K562 (cell line): Measurements from ENCODE around the gene RRM2. TPM values are rescaled to one million over a fixed set of nuclear protein-coding genes. Genes with fewer than 3 reads are reported as not detected.

Experiments used
- ATAC-seq: fragments of 200-7000 bp; cut with Tn5 transposase; 3 replicates; pipeline ENCODE4 v1.9.1; 2020; ENCODE audit warnings: moderate library complexity
- BruUV-seq: library from RNA; stranded (reverse); fragments of 400-500 nt; replicated peaks from 2 replicates; lab custom pipeline; 2021; lab: Mats Ljungman, UMichigan
- CTCF ChIA-PET: fragments of 300-600 bp; formaldehyde crosslinking; extraction: SDS; loops from one replicate; lab custom pipeline; 2021; ENCODE audit warnings: low intra/inter-chr PET ratio; lab: Yijun Ruan, JAX
- POLR2A ChIA-PET: fragments of 300-600, 350-650 bp; sonication (Branson Sonifier 250); formaldehyde crosslinking; extraction: SDS; loops from one replicate; lab custom pipeline; 2021; ENCODE audit warnings: antibody characterized with exemption, inconsistent platforms; lab: Yijun Ruan, JAX
- DNase-seq, 4 experiments: peaks; one replicate each; pipeline versions ENCODE4 v3.0.0 to v3.0.0-alpha.2; 2011 to 2018; ENCODE audit warnings: low spot score in 3 of 4, mixed read lengths in 3 of 4; ENCODE audit errors: extremely low read depth in 1 of 4
- FAIRE-seq: peaks from 2 replicates; lab custom pipeline; 2011; peaks lifted over from hg19 to GRCh38; lab: Jason Lieb, UNC
- H2AFZ ChIP-seq: 2 replicates; pipeline ENCODE4 v1.6.0; 2011; ENCODE audit warnings: low read depth, low read length, control low read depth, inconsistent platforms
- H3K27ac ChIP-seq: fragments of 200-600 bp; 3 replicates; pipeline ENCODE4 v1.8.0; 2011; ENCODE audit warnings: low read depth, mild to moderate bottlenecking, control low read depth, inconsistent platforms, low read length, moderate library complexity, mixed read lengths; ENCODE audit errors: extremely low read depth
- H3K27me3 ChIP-seq, 2 experiments: fragments of 300-600 bp in 1 of 2; 2 replicates in 1 of 2; 3 replicates in 1 of 2; pipeline versions ENCODE4 v1.6.0 to v1.8.0; 2011; ENCODE audit warnings: inconsistent platforms in 2 of 2, low read length in 2 of 2, mild to moderate bottlenecking in 1 of 2, mixed read lengths in 1 of 2, moderate library complexity in 1 of 2; ENCODE audit not compliant: control insufficient read depth in 2 of 2, insufficient read depth in 2 of 2
- H3K36me3 ChIP-seq: fragments of 300-600 bp; 3 replicates; pipeline ENCODE4 v1.8.0; 2011; ENCODE audit warnings: mild to moderate bottlenecking, low read length, inconsistent platforms; ENCODE audit not compliant: control insufficient read depth, insufficient read depth
- H3K4me1 ChIP-seq, 2 experiments: fragments of 200-600 bp in 1 of 2; replicated peaks in 1 of 2; 2 replicates in 1 of 2; 3 replicates in 1 of 2; pipeline versions ENCODE4 v1.5.1 to v1.8.0; 2011; ENCODE audit warnings: inconsistent platforms in 2 of 2, low read length in 2 of 2, mild to moderate bottlenecking in 1 of 2, mixed read lengths in 1 of 2, moderate library complexity in 1 of 2; ENCODE audit not compliant: control insufficient read depth in 2 of 2, insufficient read depth in 2 of 2
- H3K4me2 ChIP-seq: 2 replicates; pipeline ENCODE4 v1.6.1; 2011; ENCODE audit warnings: low read length, control low read depth, inconsistent platforms, mixed read lengths; ENCODE audit not compliant: insufficient read depth
- H3K4me3 ChIP-seq: fragments of 200-600 bp; sonication (generic), shearing (Covaris generic); 2 replicates; pipeline ENCODE4 v1.5.1; 2016; ENCODE audit warnings: control low read depth, inconsistent platforms
- H3K79me2 ChIP-seq: fragments of 200-600 bp; 3 replicates; pipeline ENCODE4 v1.8.0; 2011; ENCODE audit warnings: low read length, inconsistent platforms; ENCODE audit not compliant: control insufficient read depth, insufficient read depth
- H3K9ac ChIP-seq, 2 experiments: 2 replicates each; pipeline versions ENCODE4 v1.6.0 to v1.6.1; 2011; ENCODE audit warnings: low read depth in 2 of 2, low read length in 2 of 2, control low read depth in 1 of 2, inconsistent platforms in 1 of 2, mild to moderate bottlenecking in 1 of 2, mixed read lengths in 1 of 2; ENCODE audit not compliant: insufficient read depth in 1 of 2
- H3K9me1 ChIP-seq: one replicate; pipeline ENCODE4 v1.6.0; 2011; ENCODE audit warnings: inconsistent platforms, mild to moderate bottlenecking, low read length, moderate library complexity; ENCODE audit not compliant: control insufficient read depth, insufficient read depth
- H3K9me3 ChIP-seq: replicated peaks from 2 replicates; pipeline ENCODE4 v1.5.1; 2011; ENCODE audit warnings: low read depth, low read length, inconsistent platforms; ENCODE audit not compliant: control insufficient read depth, insufficient read depth
- H4K20me1 ChIP-seq: replicated peaks from 2 replicates; pipeline ENCODE4 v1.6.1; 2011; ENCODE audit warnings: low read length, inconsistent platforms, mixed read lengths; ENCODE audit not compliant: control insufficient read depth, insufficient read depth
- MTF1 ChIP-seq: fragments of 250-450 bp; sonication (Bioruptor Pico); IDR thresholded peaks from 2 replicates; pipeline ENCODE4 v1.9.0; 2021; ENCODE audit warnings: moderate library complexity, mild to moderate bottlenecking, inconsistent platforms, borderline replicate concordance
- NRF1 ChIP-seq, 2 experiments: fragments of 450-650 bp; IDR thresholded peaks in 1 of 2; conservative IDR thresholded peaks in 1 of 2; 2 replicates each; pipeline ENCODE4 v1.6.1; 2014; ENCODE audit warnings: mild to moderate bottlenecking in 2 of 2
- RBM22 ChIP-seq: fragments of 200-400 bp; formaldehyde crosslinking; IDR thresholded peaks from 2 replicates; pipeline ENCODE4 v1.6.1; 2018; ENCODE audit warnings: low read length, low read depth; ENCODE audit not compliant: poor library complexity, severe bottlenecking
- SMARCB1 ChIP-seq: IDR thresholded peaks from 2 replicates; pipeline ENCODE4 v1.6.1; 2011; ENCODE audit warnings: improper control_type of control experiment, low read depth; ENCODE audit not compliant: insufficient read length
- TRIM28 ChIP-seq: fragments of 450-650 bp; IDR thresholded peaks from 2 replicates; pipeline ENCODE4 v1.6.1; 2017
- WGBS: fragments of 100-300 bp; shearing (Covaris generic); methylation state at CpG from one replicate; pipeline ENCODE4 v1.1.6; 2016; ENCODE audit warnings: low coverage, mixed read lengths; ENCODE audit not compliant: insufficient coverage; ENCODE audit errors: missing lambda C conversion rate; 5-methylcytosine and 5-hydroxymethylcytosine counted together
- in situ Hi-C: fragments of 300-500 bp; cut with MboI; formaldehyde crosslinking; loops from 4 replicates; pipeline ENCODE4 v1.15.0; 2018; ENCODE audit warnings: inconsistent platforms, mixed read lengths
- intact Hi-C: fragments of 100-400 bp; cut with micrococcal nuclease; formaldehyde crosslinking; loops from 2 replicates; pipeline ENCODE4 v1.14.2; 2022
- polyA plus RNA-seq, 8 experiments: library from polyadenylated mRNA; depleted of rRNA in 4 of 8; stranded (reverse) in 5 of 8; unstranded in 3 of 8; fragments of >200 nt; fragmentation: Nextera tagmentation in 2 of 8; fragmentation: Illumina TruSeq in 1 of 8; extraction: Ambion mirVana in 2 of 8; extraction: Trizol in 1 of 8; gene quantifications; 2 replicates each; pipeline versions ENCODE4 v1.2.1 to v1.2.3, GENCODE V29; 2011 to 2014; ENCODE audit warnings: inconsistent platforms in 1 of 8, missing spikeins in 1 of 8
- total RNA-seq, 7 experiments: library from RNA; depleted of rRNA in 6 of 7; stranded (reverse); fragments of >200 nt in 6 of 7; fragmentation: Illumina TruSeq in 2 of 7; extraction: Trizol in 2 of 7; gene quantifications; 2 replicates each; pipeline versions ENCODE4 v1.2.1 to v1.2.3, GENCODE V29; 2011 to 2021; ENCODE audit warnings: low replicate concordance in 1 of 7
- TF ChIP-seq, protein P1 (sequence below): sonication (generic); IDR thresholded peaks from 2 replicates; pipeline ENCODE4 v1.6.1; 2016
- TF ChIP-seq, protein P2 (sequence below): sonication (generic); formaldehyde crosslinking; IDR thresholded peaks from 2 replicates; pipeline ENCODE4 v1.8.1; 2023; ENCODE audit warnings: mild to moderate bottlenecking, missing genetic modification reagents
- TF ChIP-seq, protein P3 (sequence below): sonication (generic); formaldehyde crosslinking; IDR thresholded peaks from 2 replicates; pipeline ENCODE4 v1.4.0; 2020; ENCODE audit warnings: mild to moderate bottlenecking, missing genetic modification reagents
- TF ChIP-seq, protein P4 (sequence below): fragments of 250-450 bp; sonication (Bioruptor Pico); IDR thresholded peaks from 2 replicates; pipeline ENCODE4 v1.5.0; 2021
- TF ChIP-seq, protein P5 (sequence below): IDR thresholded peaks from 3 replicates; pipeline ENCODE4 v1.6.1; 2011; ENCODE audit warnings: borderline replicate concordance, mild to moderate bottlenecking; ENCODE audit not compliant: insufficient read length, insufficient read depth
- TF ChIP-seq, protein P6 (sequence below): sonication (generic); formaldehyde crosslinking; IDR thresholded peaks from 2 replicates; pipeline ENCODE4 v1.8.0; 2022; ENCODE audit warnings: missing genetic modification reagents, mild to moderate bottlenecking, moderate library complexity, borderline replicate concordance

Gene RRM2
- total and polyA plus RNA-seq, 9 of the 15 experiments (the other 6 are each of a cell fraction or from before 2014, with no cell fraction given): 50.1 to 244 (median 128) TPM

DNA sequence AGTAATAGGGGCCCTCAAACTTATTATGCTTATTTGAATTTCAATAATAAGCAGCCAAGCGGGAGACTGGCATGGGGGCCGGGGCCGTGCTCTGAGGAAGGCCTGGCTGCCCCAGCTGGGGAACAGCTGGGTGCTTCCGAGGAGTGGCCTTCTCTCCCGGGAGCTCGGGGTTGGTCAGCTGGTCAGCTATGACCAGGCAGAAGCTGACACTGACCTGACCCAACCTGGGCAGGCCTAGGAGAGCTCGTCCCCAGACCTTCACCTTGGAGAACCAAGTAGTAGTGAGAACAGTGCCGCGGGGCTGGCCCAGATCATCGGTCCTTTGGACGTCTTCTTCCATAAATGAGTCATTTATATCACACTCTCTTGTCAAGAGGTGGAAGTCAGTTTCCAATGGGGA, 36.1 kb downstream of the RRM2 start:
- ChIA-PET POLR2A (interaction anchor here (0.7 to 1.8 kb wide), 4 partner anchors 13 to 970 kb away, joined by 3 to 4 read pairs (median 4); no protein-coding TSS in a partner anchor), CTCF (no interaction called here)
- BruUV-seq: no TSS peak
- Histone ChIP-seq H3K9ac (no peak overlapping the region), H3K9me1 (no peaks in the 10 kb centered on the region), H3K27ac (no peak overlapping the region), H3K79me2 (no peaks in the 10 kb centered on the region), H3K27me3 (no peaks in the 10 kb centered on the region), H3K9me3 (no peaks in the 10 kb centered on the region), H2AFZ (no peak overlapping the region), H3K4me2 (no peak overlapping the region), H3K4me3 (no peak overlapping the region), H3K36me3 (peaks cover 31% of the 10 kb centered on the region; the same call in 2 of the 3 replicates), H4K20me1 (no peaks in the 10 kb centered on the region), H3K4me1 (peaks cover 0 to 20% of the 10 kb centered on the region in 2 experiments; a peak in 1 of 5 replicates)
- ATAC-seq (no peak), DNase-seq (no peak), FAIRE-seq (no peak)
- WGBS: 57% methylated on average over 6 of the region's 11 CpGs
- in situ Hi-C loops: no loop called here
- intact Hi-C loops: no loop called here
- no peak for TF ChIP-seq SMARCB1
- TF ChIP-seq, protein P1, sequence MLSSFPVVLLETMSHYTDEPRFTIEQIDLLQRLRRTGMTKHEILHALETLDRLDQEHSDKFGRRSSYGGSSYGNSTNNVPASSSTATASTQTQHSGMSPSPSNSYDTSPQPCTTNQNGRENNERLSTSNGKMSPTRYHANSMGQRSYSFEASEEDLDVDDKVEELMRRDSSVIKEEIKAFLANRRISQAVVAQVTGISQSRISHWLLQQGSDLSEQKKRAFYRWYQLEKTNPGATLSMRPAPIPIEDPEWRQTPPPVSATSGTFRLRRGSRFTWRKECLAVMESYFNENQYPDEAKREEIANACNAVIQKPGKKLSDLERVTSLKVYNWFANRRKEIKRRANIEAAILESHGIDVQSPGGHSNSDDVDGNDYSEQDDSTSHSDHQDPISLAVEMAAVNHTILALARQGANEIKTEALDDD: no peak
- no peak for TF ChIP-seq MTF1 (CRISPR knock-in tag)
- TF ChIP-seq, protein P2, sequence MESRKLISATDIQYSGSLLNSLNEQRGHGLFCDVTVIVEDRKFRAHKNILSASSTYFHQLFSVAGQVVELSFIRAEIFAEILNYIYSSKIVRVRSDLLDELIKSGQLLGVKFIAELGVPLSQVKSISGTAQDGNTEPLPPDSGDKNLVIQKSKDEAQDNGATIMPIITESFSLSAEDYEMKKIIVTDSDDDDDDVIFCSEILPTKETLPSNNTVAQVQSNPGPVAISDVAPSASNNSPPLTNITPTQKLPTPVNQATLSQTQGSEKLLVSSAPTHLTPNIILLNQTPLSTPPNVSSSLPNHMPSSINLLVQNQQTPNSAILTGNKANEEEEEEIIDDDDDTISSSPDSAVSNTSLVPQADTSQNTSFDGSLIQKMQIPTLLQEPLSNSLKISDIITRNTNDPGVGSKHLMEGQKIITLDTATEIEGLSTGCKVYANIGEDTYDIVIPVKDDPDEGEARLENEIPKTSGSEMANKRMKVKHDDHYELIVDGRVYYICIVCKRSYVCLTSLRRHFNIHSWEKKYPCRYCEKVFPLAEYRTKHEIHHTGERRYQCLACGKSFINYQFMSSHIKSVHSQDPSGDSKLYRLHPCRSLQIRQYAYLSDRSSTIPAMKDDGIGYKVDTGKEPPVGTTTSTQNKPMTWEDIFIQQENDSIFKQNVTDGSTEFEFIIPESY (CRISPR knock-in tag): no peak
- TF ChIP-seq, protein P3, sequence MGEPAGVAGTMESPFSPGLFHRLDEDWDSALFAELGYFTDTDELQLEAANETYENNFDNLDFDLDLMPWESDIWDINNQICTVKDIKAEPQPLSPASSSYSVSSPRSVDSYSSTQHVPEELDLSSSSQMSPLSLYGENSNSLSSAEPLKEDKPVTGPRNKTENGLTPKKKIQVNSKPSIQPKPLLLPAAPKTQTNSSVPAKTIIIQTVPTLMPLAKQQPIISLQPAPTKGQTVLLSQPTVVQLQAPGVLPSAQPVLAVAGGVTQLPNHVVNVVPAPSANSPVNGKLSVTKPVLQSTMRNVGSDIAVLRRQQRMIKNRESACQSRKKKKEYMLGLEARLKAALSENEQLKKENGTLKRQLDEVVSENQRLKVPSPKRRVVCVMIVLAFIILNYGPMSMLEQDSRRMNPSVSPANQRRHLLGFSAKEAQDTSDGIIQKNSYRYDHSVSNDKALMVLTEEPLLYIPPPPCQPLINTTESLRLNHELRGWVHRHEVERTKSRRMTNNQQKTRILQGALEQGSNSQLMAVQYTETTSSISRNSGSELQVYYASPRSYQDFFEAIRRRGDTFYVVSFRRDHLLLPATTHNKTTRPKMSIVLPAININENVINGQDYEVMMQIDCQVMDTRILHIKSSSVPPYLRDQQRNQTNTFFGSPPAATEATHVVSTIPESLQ (CRISPR knock-in tag): no peak
- TF ChIP-seq, protein P4, sequence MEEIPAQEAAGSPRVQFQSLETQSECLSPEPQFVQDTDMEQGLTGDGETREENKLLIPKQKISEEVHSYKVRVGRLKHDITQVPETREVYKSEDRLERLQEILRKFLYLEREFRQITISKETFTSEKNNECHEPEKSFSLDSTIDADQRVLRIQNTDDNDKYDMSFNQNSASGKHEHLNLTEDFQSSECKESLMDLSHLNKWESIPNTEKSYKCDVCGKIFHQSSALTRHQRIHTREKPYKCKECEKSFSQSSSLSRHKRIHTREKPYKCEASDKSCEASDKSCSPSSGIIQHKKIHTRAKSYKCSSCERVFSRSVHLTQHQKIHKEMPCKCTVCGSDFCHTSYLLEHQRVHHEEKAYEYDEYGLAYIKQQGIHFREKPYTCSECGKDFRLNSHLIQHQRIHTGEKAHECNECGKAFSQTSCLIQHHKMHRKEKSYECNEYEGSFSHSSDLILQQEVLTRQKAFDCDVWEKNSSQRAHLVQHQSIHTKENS (CRISPR knock-in tag): no peak
- TF ChIP-seq NRF1 (conservative IDR thresholded peaks at IDR 0.05 in 1 of 2, IDR thresholded peaks at IDR 0.05 in 1 of 2): no peak
- TF ChIP-seq, protein P5, sequence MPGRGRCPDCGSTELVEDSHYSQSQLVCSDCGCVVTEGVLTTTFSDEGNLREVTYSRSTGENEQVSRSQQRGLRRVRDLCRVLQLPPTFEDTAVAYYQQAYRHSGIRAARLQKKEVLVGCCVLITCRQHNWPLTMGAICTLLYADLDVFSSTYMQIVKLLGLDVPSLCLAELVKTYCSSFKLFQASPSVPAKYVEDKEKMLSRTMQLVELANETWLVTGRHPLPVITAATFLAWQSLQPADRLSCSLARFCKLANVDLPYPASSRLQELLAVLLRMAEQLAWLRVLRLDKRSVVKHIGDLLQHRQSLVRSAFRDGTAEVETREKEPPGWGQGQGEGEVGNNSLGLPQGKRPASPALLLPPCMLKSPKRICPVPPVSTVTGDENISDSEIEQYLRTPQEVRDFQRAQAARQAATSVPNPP: no peak
- no peak for TF ChIP-seq TRIM28
- TF ChIP-seq, protein P6, sequence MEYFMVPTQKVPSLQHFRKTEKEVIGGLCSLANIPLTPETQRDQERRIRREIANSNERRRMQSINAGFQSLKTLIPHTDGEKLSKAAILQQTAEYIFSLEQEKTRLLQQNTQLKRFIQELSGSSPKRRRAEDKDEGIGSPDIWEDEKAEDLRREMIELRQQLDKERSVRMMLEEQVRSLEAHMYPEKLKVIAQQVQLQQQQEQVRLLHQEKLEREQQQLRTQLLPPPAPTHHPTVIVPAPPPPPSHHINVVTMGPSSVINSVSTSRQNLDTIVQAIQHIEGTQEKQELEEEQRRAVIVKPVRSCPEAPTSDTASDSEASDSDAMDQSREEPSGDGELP (CRISPR knock-in tag): no peak
- TF ChIP-seq RBM22: no peak
